ENCODE data around the gene RALGPS1. TPM values are rescaled to one million over a fixed set of nuclear protein-coding genes. Genes with fewer than 3 reads are reported as not detected.

The RALGPS1 gene
- total RNA-seq, 4 donors from 2014 or later: 2.2 to 10.3 (median 5.4) TPM

- Histone ChIP-seq H3K4me1 (peaks cover 12 to 33% of the 10 kb centered on the region in 2 donors), H3K36me3 (no peaks in the 10 kb centered on the region), H3K9me3 (no peaks in the 10 kb centered on the region), H3K4me3 (no peak overlapping the region), H3K27ac (no peak overlapping the region), H3K27me3 (no peaks in the 10 kb centered on the region)
- TF ChIP-seq CTCF (IDR thresholded peaks at IDR 0.05 in 4 of 5, conservative IDR thresholded peaks at IDR 0.05 in 1 of 5) (no peak), POLR2A (IDR thresholded peaks at IDR 0.05) (no peak)
- in situ Hi-C loops (cut with MboI; ENCODE audit: low sequenced_read_pairs in 4 of 4): no loop called here
- no peak for DNase-seq
- intact Hi-C loops (cut with DNase I; ENCODE audit: low total_unique reads): no loop called here
- no peak for ATAC-seq
These were observed 233.4 kb downstream of the RALGPS1 start for GRCh38 chr9:127148014-127148413.

GRCh38 chr9:127149010-127149409 lies 234.4 kb downstream of the RALGPS1 start:
- Histone ChIP-seq H3K4me1 (peaks cover 12 to 30% of the 10 kb centered on the region in 2 donors), H3K36me3 (no peaks in the 10 kb centered on the region), H3K27me3 (no peaks in the 10 kb centered on the region), H3K27ac (no peak overlapping the region), H3K4me3 (no peak overlapping the region), H3K9me3 (no peaks in the 10 kb centered on the region)
- in situ Hi-C loops (cut with MboI; ENCODE audit: low sequenced_read_pairs in 4 of 4) (no loop called here), intact Hi-C loops (cut with DNase I; ENCODE audit: low total_unique reads) (no loop called here)
- no peak for TF ChIP-seq CTCF (IDR thresholded peaks at IDR 0.05 in 4 of 5, conservative IDR thresholded peaks at IDR 0.05 in 1 of 5)
- no peak for ATAC-seq
- no peak for DNase-seq

GRCh38 chr9:127149463-127150390 lies 235.1 kb downstream of the RALGPS1 start:
- in situ Hi-C loops (cut with MboI; ENCODE audit: low sequenced_read_pairs in 4 of 4) (no loop called here), intact Hi-C loops (cut with DNase I; ENCODE audit: low total_unique reads) (no loop called here)
- no peak overlapping the region for H3K27ac ChIP-seq
- no peaks in the 10 kb centered on the region for H3K9me3 ChIP-seq
- DNase-seq (no peak), ATAC-seq (no peak)
- H3K36me3 ChIP-seq: no peaks in the 10 kb centered on the region
- H3K4me1 ChIP-seq: peaks cover 14 to 31% of the 10 kb centered on the region in 2 donors
- no peak for TF ChIP-seq CTCF (IDR thresholded peaks at IDR 0.05 in 4 of 5, conservative IDR thresholded peaks at IDR 0.05 in 1 of 5)
- no peak for TF ChIP-seq POLR2A (IDR thresholded peaks at IDR 0.05)
- H3K4me3 ChIP-seq: no peak overlapping the region
- no peaks in the 10 kb centered on the region for H3K27me3 ChIP-seq

GRCh38 chr9:127153501-127153900 lies 238.9 kb downstream of the RALGPS1 start:
- Histone ChIP-seq H3K9me3 (no peaks in the 10 kb centered on the region), H3K4me1 (peaks cover 16 to 18% of the 10 kb centered on the region in 2 donors), H3K4me3 (no peak overlapping the region), H3K27ac (no peak overlapping the region), H3K27me3 (no peaks in the 10 kb centered on the region), H3K36me3 (no peaks in the 10 kb centered on the region)
- TF ChIP-seq POLR2A (IDR thresholded peaks at IDR 0.05) (no peak), CTCF (IDR thresholded peaks at IDR 0.05 in 4 of 5, conservative IDR thresholded peaks at IDR 0.05 in 1 of 5) (no peak)
- DNase-seq (no peak), ATAC-seq (no peak)
- intact Hi-C loops (cut with DNase I; ENCODE audit: low total_unique reads): no loop called here
- in situ Hi-C loops (cut with MboI; ENCODE audit: low sequenced_read_pairs in 4 of 4): no loop called here

Measured in gastrocnemius medialis (tissue), 4 donors.